BJ (cell line): Measurements from ENCODE around the gene ANKRD40. TPM values are rescaled to one million over a fixed set of nuclear protein-coding genes. Genes with fewer than 3 reads are reported as not detected.

Experiments used
- CTCF ChIA-PET: fragments of 350-600 bp; formaldehyde crosslinking; extraction: SDS; loops from one replicate; lab custom pipeline; 2021; ENCODE audit warnings: antibody characterized with exemption, inconsistent platforms; lab: Yijun Ruan, JAX
- POLR2A ChIA-PET: fragments of 300-600 bp; sonication (Branson Sonifier 250); formaldehyde crosslinking; extraction: SDS; loops from one replicate; lab custom pipeline; 2021; ENCODE audit warnings: antibody characterized with exemption; lab: Charles Lee
- DNase-seq: peaks from one replicate; pipeline ENCODE4 v3.0.0-alpha.2; 2011; ENCODE audit warnings: low read depth
- H3K27me3 ChIP-seq: 2 replicates; pipeline ENCODE4 v1.6.0; 2011; ENCODE audit warnings: low read length; ENCODE audit not compliant: control insufficient read depth, insufficient read depth
- H3K36me3 ChIP-seq: 2 replicates; pipeline ENCODE4 v1.5.1; 2011; ENCODE audit warnings: low read length; ENCODE audit not compliant: control insufficient read depth, insufficient read depth
- H3K4me3 ChIP-seq: 2 replicates; pipeline ENCODE4 v1.5.1; 2011; ENCODE audit warnings: low read depth, mild to moderate bottlenecking, control low read depth, low read length
- CTCF ChIP-seq: IDR thresholded peaks from 2 replicates; pipeline ENCODE4 v1.5.1; 2011; ENCODE audit warnings: low read depth, mild to moderate bottlenecking, control low read depth, inconsistent platforms, low read length, moderate library complexity; ENCODE audit not compliant: insufficient read depth
- polyA plus RNA-seq: library from polyadenylated mRNA; depleted of rRNA; stranded (reverse); fragments of >200 nt; gene quantifications from 2 replicates; pipeline ENCODE4 v1.2.3, GENCODE V29; 2011

Gene ANKRD40
- polyA plus RNA-seq, 1 experiment = 19.0 TPM

GRCh38 chr17:50657054-50657453 is 50.7 kb downstream of the ANKRD40 start:
- H3K36me3 ChIP-seq = peaks cover 13% of the 10 kb centered on the region
- ChIA-PET CTCF (no interaction called here), POLR2A (no interaction called here)
- no peak for DNase-seq
- H3K27me3 ChIP-seq = no peaks in the 10 kb centered on the region
- H3K4me3 ChIP-seq = no peak overlapping the region
- TF ChIP-seq CTCF = no peak

GRCh38 chr17:50656509-50656908 is 51.2 kb downstream of the ANKRD40 start:
- ChIA-PET CTCF (no interaction called here), POLR2A (no interaction called here)
- Histone ChIP-seq H3K27me3 (no peaks in the 10 kb centered on the region), H3K4me3 (no peak overlapping the region), H3K36me3 (peaks cover 13% of the 10 kb centered on the region)
- no peak for DNase-seq
- no peak for TF ChIP-seq CTCF

- Histone ChIP-seq H3K4me3 (no peak overlapping the region), H3K36me3 (peaks cover 11% of the 10 kb centered on the region), H3K27me3 (no peaks in the 10 kb centered on the region)
- CTCF ChIA-PET = interaction anchor here (1.2 kb wide), 1 partner anchor 21 kb away, joined by 4 read pairs; no protein-coding TSS in a partner anchor
- no peak for DNase-seq
- POLR2A ChIA-PET = no interaction called here
- TF ChIP-seq CTCF = no peak
Observed at GRCh38 chr17:50653738-50654137, 54.0 kb downstream of the ANKRD40 start.

GRCh38 chr17:50651661-50652060 is 56.1 kb downstream of the ANKRD40 start:
- POLR2A ChIA-PET = no interaction called here
- CTCF ChIA-PET = interaction anchor here (0.9 to 1.4 kb wide), 4 partner anchors 10 to 43 kb away, joined by 3 to 6 read pairs (median 4); no protein-coding TSS in a partner anchor

More at GRCh38 chr17:50651661-50652060, 56.1 kb downstream of the ANKRD40 start:
- peaks cover 4% of the 10 kb centered on the region for H3K36me3 ChIP-seq
- no peak for TF ChIP-seq CTCF
- DNase-seq = no peak
- H3K27me3 ChIP-seq = no peaks in the 10 kb centered on the region
- no peak overlapping the region for H3K4me3 ChIP-seq
